HS-27A (cell line): Measurements from ENCODE around the gene FBN1.

Source experiments
- DNase-seq: peaks from one replicate; pipeline ENCODE4 v3.0.0-alpha.2; 2012; ENCODE audit warnings: low read depth, missing footprints

FBN1 gene

DNA sequence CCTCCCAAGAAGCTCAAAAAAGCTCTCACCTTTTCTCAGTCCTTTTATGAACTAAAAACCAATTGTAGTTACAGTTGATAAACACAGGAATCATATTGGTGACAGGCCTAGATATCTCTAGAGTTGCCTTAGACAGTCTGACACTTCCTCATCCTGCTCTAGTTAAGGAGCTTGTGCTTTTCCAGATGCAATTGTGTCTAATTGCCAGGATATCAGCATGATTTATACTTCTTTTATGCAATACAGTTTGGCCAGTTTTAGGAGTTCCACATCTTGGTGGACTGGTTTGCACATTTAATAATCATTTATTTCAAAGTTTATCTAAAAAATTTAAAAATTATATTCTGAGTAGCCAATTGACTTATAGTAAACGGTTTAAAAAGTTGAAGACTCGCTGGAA lies 218.6 kb downstream of the FBN1 start:
- DNase-seq, result no peak

DNA sequence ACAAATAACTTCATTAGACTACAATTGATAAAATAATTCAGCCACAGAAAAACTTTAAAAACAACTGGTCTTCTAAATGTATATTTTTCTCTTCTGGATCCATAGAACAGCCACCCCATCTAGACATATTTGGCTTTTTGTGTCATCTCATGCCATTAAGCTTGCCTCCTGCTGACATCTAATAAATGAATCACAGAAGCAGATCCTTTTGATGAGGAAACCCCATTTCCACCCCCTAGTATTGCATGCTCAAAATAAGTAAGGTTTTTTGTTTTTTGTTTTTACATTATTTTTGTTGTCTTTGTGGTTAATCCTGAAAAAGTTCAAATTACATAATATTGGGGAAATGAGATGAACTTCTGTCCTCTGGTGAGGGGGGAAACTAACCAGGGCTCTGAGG lies 219.5 kb downstream of the FBN1 start:
- no peak for DNase-seq

DNA sequence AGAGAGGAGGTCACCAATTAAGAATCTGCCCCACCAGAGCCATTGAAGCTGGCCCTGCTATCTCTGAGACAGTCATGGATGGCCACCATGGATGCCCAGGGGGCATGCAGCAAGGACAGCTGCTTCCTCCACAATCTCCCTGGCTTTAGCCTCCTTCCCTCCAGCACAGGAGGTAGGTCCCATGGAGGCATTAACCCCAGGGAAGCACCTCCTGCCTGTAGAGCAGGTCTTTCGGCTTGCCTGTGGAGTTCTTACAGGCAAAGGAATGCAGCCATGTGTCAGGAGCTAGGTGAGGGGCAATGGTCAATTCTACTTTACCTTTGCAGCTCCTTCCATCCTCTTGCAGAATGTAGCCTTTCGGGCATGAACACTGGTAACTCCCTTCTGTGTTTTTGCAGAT lies 220.5 kb downstream of the FBN1 start:
- no peak for DNase-seq

DNA sequence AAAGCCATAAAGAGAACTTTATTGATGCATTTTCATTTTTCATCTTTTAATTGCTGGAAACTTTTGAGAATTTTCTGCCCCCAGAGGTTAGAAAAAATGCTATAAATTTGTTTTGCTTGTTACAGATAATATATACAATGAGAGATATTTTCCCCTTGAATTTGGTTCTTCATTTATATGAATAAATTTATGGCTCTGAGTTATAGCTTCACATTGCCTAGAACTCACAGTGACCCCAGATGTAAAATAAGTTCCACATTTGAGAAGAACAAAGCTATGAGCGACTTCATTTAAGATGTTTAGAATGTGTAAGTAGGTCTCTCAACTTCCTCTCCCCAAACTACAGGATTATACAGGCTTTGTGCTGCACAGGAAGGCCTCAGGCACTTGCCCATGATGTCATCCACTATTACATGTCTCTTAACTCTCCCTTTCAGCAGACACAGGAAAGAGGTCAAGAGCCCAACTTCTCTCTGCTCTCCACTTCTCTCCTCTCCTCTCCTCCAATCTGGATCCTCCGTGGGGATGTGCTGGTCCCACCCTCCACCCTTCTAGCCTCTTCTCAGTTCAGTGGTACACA lies 221.5 kb downstream of the FBN1 start:
- DNase-seq, result no peak

DNA sequence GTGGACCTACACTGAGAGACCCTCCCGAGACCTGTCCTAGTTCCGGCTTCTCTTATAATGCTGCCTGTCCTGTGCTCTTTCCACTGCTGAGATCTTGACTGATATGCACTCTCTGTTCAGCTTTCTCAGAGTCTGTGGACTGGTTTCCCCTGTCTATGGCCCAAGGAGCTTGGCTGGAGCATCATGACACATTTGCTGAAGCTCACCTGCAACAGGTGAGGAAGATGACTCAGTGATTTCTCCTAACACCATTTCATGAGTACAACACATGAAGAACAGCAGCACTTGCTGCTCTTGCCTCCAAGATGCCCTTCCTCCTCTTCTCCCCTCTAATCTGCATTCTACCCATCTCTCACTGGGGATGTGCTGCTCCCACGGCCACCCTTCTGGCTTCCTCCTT lies 222.2 kb downstream of the FBN1 start:
- DNase-seq, result no peak

DNA sequence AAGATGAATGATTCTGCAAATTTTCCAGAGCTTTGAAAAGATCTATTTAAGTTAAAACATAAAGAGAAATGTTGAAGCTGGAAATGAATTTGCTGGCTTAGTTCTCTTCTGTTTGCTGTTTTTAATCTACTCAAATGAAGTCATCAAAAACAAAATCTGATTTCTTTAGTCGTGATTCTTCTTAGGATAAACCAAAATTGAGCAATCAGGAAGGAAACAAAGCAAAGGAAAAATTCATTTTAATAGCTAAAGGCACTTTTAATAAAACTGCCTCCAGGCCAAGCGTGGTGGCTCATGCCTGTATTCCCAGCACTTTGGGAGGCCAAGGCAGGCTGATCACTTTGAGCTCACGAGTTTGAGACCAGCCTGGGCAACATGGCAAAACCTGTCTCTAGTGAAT lies 223.1 kb downstream of the FBN1 start:
- DNase-seq, result no peak

DNA sequence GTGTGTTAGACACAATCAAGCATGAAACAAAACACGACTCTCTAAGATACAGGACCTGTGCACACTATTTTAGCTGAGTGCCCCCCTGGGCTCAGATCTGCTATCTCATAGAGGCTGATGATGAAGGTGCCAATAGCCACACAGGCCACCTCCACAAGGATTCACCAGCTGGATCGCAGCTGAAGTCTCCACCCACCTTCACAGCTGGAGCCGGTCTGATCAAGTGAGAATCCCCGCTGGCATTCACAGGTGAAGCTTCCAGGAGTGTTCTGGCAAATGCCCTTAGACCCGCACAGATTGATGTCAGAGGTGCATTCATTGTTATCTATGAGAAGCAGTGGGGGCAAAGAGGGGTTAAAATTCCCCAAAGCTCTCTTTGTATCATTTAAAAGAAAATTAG lies 224.1 kb downstream of the FBN1 start:
- no peak for DNase-seq

DNA sequence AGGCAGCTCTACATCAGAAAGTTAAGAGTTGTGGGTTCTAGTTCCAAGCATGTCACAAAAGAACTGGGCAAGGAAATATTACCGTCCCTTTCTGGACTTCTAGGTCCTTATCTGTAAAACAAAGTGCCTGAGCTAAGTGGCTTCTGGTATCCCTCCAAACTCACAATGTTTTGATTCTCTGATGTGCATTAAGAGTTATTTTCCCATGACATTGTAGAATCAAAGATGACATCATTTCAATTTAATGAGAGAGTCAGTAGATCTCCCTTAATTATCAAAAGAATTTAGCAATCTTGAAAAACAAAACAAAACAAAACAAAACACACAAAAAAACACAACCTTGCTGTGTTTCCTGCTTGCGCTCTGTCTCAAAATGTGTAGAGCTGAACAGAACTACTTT lies 225.6 kb downstream of the FBN1 start:
- no peak for DNase-seq

DNA sequence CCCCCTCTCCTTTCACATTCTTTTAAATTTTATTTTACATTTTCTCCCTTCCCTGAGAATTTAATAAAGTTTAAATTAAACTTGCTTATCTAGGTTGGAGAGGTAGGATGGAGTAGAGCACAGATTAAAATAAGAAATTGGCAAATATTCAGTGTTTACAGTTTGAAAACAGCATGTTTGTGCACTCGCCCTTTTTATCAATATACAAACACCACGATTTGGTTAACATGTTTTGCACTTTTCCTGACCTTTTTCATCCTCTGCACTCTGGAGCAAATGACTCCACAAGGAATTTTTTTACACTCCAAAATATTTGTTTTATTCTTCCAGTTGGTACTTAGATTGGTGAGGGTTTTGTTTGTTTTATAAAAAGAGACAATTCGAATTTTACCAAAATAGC lies 227.2 kb downstream of the FBN1 start:
- DNase-seq, result no peak

DNA sequence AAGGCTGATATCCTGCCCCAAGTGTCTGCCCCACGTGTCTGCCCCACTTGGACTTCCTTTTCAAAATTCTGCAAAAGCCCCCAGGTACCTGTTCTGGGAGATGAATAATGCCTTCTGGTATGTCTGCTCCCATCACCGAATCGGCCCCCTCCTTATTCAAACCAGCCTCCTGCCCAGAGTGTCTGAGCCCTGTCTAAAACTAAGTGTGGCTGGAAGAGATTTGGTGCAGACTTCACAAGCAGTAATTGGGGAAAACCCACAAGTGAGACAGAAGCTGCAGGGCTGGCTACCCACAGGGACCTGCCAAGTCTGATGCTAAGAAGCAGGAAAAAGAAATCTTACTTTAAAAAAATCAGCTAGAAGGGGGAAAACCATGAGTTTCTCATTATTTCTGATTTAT lies 229.2 kb downstream of the FBN1 start:
- no peak for DNase-seq

DNA sequence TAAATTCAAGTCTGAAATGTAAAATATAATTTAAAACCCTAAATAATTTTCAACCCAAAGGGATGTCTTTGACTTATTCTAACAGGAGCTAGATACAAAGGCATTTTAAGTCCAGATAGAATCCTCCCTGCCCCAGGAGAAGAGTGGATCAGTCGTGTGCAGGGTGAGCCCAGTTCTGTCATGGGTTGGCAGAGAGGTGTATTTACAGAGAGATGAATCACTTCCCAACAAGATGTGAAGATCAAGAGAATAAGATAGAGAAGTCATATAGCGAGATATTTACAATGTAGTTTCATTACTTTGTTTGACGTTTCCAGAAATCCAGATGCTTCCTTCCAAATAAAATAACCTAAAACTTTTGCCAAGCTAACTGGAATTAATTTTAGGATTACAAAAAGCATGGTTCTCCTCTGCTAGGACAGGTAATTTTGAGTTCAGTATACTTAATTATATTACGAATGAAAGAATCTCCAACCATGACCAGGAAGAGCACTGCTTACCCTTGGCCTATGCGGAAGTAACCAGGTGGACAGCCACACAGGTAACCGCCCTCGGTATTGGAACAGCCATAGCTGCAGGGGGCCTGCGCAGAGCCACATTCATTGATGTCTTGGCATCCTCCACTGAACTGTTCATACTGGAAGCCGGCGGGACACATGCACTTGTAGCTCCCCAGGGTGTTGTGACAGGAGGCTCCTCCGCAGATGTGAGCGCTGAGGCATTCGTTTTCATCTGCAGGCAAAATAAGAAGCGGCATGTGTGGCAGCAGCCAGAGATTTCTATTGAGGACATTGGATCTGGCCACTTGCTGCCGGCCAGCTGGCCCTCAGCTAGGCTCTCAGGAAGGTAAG lies 230.2 kb downstream of the FBN1 start:
- no peak for DNase-seq

DNA sequence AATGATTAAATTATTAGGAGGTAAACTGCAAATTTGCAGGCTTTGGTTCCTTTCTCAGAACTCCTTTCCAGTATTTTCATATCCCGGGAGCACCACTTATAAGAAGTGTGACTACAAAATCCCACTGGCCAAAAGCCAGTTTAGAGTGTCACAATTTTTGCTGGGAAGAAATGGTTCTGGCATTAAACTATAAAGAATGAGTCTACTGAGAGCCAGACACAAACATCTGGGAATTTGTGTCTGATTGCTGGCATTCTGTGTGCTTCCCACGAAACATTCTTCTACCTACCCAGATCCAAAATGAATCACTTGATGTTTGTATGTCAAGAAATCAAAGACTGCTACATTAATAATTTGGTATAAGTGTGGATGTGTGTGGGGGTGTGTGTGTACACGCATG lies 231.5 kb downstream of the FBN1 start:
- DNase-seq, result no peak

DNA sequence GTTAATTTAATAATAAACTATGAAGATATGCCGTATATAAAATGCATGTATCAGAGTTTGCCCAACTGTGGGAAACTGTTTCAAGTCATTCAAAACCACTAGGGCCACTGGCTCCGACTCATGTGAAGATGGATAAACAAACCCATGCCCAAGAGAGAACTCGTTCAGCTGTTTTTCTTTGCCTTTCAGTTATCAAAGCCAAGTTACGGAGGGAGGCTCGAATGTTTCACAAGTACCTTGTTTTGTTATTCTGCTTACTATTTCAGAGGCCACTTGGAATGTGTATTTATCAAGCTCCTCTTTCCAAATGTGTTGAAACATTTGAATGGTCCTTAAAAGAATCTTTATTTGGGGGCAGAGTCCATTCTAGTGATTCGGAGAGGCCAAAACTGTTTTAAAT lies 232.2 kb downstream of the FBN1 start:
- no peak for DNase-seq

DNA sequence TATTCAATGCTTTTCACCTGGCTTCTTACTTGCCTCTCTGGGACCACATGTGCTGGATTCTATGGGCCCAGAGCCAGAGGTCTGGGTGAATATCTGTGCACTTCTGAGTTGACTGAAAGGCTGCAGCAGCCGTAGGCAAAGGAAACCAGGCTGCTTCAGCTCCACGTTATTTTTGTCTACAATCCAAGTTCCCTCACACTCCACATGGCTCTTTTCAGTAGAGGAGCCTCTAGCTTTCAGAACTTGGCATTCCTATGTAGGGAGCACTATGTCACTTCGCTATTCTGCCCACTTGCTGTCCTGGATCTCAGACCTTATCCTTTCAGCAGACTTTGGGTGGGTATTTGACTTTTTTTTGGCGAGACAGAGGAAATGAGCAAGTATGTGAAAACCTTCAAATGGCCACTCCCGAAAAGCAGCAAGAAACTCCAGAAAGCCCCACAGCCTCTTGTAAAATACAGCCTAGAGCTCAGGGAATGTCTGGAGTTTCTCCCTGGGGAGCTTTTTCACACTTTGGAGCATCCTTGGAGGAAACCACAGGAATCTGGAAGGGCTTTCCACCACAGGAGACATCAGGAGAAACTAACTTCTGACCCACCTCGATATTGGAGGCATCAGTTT lies 233.4 kb downstream of the FBN1 start:
- DNase-seq, result no peak

DNA sequence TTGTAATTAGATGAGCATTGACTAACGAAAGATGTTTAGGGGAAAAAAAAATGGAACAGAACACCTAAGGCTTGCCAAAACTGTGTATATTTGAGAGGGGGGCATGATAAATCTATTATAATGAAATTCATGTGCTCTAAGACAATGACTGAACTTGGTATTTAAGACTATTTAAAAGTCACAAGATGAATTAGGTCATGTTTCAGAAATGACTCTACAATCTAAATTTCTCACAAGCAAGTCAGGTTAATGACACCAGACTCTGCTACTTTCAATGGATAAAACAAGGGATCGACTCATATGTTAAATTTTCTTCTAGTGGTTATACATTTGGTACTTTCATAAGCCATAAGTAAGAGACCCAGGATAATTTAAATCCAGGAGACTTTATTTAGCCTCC lies 235.9 kb downstream of the FBN1 start:
- DNase-seq, result no peak

DNA sequence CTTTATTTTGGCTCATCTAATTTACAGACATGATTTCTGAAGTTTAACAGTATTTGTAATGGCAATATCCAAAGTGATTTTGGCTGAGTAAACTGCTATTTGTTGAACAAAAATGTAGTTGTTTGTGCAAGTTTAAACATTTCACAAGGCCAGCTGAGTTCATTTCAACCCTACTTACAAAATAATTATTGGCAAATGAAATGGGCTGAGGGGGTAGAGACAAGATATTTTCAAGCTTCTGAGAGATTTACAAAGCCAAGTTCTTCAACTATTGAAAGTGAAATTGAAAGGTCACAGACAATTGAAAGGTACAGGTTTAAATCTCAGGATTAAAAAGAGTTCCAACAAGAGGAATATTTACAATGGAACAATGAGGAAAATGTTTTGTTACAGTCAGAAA lies 237.2 kb downstream of the FBN1 start:
- no peak for DNase-seq

DNA sequence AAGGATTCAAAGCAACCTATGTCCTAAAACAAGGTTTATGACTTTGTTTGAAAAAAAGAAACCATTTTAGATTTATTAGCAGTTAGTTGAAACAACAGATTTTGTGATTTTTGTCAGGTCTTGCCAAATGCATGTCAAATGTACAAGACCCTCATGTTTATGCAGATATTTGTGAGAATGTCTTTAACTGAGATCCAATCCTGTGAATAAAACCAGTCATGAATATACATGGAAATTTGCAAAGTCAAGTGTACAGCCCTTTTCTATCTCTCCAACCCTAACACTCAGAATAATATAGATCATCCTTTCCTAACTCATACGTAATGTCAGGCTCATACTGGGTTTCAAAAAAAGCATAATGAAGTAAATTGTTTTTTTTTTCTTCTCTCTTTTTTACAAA lies 237.9 kb downstream of the FBN1 start:
- no peak for DNase-seq

DNA sequence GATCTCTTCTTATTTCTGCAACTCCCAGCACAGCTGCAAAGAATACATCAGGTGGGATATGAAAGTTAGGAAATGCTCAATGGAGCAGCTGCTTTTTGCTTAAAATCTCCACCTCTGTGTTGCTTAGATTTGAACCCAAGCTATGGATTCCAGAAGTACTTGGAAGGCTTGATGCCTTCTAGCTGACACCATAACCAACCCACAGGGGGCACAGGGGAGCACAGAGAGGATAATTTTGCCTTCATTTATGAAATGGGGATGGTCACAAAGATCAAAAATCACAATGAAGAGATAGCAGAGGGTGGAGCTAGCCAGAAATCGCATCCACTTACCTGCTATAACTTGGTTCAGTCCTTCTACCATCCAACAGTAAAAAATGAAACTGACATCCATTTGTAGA lies 238.6 kb downstream of the FBN1 start:
- DNase-seq, result no peak

DNA sequence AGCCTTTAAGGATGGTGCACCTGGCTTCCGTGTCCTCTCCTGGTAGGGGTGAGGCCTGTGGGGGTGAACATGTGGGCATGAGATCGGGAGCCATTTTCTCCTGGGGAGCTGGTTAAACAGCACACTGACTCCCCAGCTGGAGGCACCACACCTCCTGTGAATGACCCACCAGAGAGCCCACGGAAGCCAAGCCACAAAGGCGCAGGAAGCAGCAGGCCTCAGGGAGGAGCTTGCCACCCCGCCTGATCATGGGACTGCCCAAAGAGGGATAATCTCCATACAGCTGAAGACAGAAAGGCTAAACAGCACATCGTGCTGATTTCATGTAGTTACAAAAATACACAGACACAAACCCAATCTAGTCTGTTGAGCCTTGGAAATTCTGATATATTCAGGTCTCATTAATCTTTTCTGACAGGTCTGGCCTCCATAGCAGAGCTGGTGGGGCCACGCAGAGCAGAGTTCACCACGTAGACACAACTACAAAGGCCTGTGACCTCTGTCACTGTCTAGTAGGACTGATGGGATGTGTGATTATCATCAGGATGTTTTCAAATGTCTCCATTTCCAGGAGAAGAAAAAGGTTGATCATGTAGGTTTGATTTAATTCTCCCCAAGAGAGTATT lies 239.1 kb downstream of the FBN1 start:
- DNase-seq, result no peak

DNA sequence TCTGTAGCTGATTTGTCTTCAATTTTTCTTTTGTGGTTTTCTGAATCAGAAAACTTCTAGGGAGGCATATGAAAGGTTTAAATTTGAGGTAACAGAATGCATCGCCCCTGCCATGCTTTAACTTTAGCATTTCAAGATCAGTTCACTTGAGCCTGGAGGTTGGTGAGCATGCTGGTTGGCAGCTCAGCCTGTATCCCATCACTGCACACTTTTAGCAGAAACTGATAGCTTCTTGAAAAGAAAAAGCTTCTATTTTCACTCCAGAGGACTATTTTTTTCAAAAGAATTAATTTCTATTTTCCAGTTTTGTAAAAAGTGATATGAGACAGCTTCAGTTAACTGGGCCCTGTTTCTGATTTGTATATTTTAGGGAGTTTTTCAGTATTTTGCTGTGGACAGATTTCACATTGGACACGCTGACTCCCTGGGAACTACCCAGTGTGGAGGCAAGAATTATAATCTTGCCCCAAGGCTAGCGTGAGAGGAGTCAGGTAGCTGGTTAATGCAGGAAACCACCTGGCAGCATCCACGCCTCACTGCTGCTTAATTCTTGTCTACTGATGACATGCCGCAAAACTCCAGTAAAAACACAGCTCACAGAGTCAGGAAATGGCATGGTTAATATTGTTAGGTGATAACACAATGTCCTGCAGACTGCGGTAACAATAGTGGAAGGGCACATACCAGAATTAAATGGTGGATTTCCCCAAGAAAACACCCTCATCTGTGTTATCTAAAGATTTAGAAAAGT lies 242.9 kb downstream of the FBN1 start:
- no peak for DNase-seq

DNA sequence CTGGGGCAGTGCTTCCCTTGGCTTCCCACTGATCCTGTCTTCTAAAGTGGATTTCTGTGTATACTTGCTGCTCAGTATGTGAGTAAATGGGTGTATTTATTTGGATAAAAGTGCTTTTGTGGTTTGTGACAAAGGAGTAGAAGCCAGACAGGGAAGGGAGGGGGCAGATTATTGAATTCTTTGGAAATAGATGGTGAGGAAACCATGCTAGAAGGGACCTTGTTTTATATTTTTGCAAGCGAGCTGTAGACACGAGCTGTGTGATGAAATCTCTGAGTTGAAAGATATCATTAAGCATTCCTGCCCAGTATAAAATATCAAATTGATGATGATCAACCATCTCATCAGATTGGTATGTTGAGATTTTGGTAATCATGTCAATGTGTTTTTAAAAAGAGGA lies 245.4 kb downstream of the FBN1 start:
- no peak for DNase-seq

DNA sequence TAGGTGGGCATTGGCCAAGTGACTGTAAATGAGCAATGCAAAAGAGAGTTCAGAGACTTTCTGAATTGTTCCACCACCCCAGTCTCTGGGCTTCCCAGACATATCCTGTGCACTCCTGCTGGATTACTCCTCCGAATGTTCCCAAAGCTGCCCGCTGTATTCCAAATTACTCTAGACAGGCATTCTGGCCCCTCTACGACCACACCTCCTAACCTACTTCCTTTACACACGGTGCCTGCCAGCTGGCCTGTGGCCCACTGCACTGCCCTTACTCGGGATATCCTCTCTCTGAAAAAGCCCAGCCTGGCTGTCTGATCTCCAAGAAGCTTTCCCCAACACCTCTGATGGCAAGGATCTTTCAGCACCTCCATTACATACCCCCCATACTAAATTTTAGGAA lies 247.7 kb downstream of the FBN1 start:
- DNase-seq, result no peak
